GM13977 (cell line): Measurements from ENCODE around the gene ULBP3.
"Not testable (repeated sequence)": the region's sequence is repeated elsewhere in the genome, so short reads cannot be mapped to it uniquely, and the experiment has no call there.

Experiments used
- DNase-seq: peaks from one replicate; pipeline ENCODE4 v3.0.0; 2012; ENCODE audit warnings: low spot score
- CTCF ChIP-seq: IDR thresholded peaks from 2 replicates; pipeline ENCODE4 v1.5.1; 2012; ENCODE audit warnings: mild to moderate bottlenecking, control low read depth; ENCODE audit not compliant: insufficient read depth; ENCODE audit errors: extremely low read depth, missing control alignments
- in situ Hi-C: fragments of 300-500 bp; cut with MboI; formaldehyde crosslinking; loops from one replicate; pipeline ENCODE4 v1.12.0; 2022; ENCODE audit warnings: low sequenced_read_pairs, low pct_unique_long_range_greater_than_20kb, mixed read lengths, inconsistent platforms; ENCODE audit not compliant: unreplicated experiment

ULBP3 gene

GRCh38 chr6:150069706-150070105, 785 bp upstream of the ULBP3 start:
- in situ Hi-C loops = loop anchor here (25.0 kb wide), 1 partner anchor 743 kb away; no protein-coding TSS in a partner anchor
- no peak for TF ChIP-seq CTCF
- DNase-seq = no peak

DNA sequence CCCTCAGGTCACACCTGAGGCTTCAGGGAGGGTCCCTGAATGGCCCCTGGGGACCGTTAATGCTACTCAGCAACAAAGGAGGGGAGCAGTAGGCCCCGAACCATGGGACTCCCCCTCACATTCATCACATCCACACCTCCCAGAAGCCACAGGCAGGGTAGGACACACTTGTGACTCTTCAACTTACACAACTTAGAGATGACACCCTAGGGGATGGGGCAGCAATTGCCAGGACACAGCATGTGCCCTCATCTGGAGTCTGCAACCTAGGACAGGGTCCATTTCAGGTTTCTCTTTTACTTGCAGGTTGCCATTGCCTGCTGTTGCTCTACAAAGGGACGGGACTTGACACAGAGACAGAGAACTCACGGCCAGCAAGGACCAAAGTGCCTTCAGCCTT, 770 bp downstream of the ULBP3 start:
- TF ChIP-seq CTCF = no peak
- in situ Hi-C loops = loop anchor here (25.0 kb wide), 1 partner anchor 744 kb away; no protein-coding TSS in a partner anchor
- DNase-seq = no peak

DNA sequence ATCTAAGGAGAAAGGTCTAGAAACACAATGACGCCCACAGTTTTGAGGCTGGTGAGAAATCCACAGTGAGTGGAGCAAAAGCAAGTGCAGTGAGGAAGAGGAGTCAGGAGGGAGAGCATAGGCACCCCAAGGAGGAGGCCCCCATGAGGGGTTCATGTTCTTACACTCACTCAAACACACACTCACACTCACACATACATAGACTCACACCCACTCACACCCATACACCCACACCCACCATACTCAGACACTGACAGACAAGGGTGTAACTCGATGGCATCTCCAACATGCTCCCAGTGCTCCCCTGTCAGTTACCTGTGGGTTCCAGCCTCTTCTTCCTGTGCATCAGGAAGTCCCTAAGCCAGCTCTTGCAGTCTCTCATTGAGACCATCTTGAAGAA, 3.8 kb downstream of the ULBP3 start:
- DNase-seq = no peak
- no peak for TF ChIP-seq CTCF
- in situ Hi-C loops = loop anchor here (25.0 kb wide), 1 partner anchor 747 kb away; no protein-coding TSS in a partner anchor

DNA sequence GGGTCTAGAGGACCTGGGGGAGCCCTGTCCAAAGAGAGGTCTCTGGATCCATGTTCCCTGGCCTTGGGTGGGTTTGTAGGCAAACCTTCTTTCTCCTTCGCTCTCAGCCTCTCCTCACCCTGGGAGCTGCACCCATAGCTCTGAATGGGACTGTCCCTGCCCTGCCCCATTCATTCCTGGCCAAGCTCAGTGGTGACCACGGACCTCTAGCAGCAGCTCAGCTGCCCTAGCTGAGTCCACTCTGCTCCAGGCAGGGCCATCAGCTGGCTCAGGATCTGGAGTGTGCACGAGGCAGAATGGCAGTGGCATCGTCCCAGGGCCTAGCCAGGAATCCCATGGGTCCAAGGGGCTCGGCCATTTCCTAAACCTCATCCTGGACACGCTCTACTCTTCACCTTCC, 5.3 kb downstream of the ULBP3 start:
- no peak for DNase-seq
- in situ Hi-C loops = loop anchor here (25.0 kb wide), 1 partner anchor 749 kb away; no protein-coding TSS in a partner anchor
- TF ChIP-seq CTCF = no peak

DNA sequence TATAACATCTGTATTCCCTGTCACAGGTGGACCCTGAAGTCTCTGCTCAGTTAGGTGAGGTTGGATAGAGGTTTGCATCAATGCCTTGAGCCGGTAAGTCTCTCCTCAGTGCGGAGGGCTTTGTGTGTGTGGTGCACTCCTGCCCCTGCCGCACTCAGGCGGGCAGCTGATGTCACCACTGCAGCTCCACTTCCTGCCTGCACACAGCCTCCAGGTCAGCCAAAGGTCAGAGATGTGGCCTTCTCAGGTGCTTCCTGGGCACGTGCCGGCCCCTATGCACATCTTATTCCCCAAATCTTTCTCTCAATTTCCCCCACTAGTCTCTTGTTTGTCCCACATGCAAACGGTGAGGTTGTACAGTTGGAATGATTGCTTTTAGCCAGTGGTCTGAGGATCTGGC, 8.9 kb downstream of the ULBP3 start:
- not testable (repeated sequence) for DNase-seq
- in situ Hi-C loops = loop anchor here (25.0 kb wide), 1 partner anchor 752 kb away; no protein-coding TSS in a partner anchor

- TF ChIP-seq CTCF = no peak
- no peak for DNase-seq
- in situ Hi-C loops = loop anchor here (25.0 kb wide), 1 partner anchor 753 kb away; no protein-coding TSS in a partner anchor
Measured at GRCh38 chr6:150058986-150059385, 9.9 kb downstream of the ULBP3 start.

DNA sequence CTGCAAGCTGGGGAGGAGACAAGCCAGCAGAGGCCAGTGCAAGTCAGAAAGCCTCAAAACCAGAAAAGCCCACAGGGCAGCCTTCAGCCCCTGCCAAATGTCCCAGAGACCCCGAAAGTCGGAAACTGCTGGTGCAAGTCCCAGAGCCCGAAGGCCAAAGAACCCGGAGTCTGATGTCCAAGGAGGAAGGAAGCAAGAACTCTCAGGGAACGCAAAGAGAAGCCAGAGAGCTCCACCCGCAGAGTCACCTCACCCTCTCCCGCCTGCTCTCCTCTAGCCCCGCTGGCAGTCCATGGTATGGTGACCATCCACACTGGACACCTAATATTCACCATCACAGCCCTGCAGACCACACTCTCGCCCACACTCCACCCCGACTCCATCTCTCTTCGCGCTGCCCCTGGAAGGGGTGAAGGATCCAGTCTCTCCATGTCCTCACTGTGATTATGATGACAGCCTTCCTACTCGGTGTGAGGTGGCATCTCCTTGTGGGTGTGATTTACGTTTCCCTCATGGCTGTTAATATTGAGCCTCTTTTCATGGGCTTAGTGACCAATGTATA, 10.6 kb downstream of the ULBP3 start:
- in situ Hi-C loops = loop anchor here (25.0 kb wide), 1 partner anchor 754 kb away; no protein-coding TSS in a partner anchor
- no peak for TF ChIP-seq CTCF
- no peak for DNase-seq
